Astrocyte of the spinal cord (primary cell): Measurements from ENCODE around the gene CASKIN2.

Experiments used
- DNase-seq: peaks from one replicate; pipeline ENCODE4 v3.0.0; 2011; ENCODE audit warnings: low read depth, low spot score
- H3K4me3 ChIP-seq: 2 replicates; pipeline ENCODE4 v1.5.1; 2011; ENCODE audit warnings: low read depth, mild to moderate bottlenecking, low read length, moderate library complexity
- CTCF ChIP-seq: IDR thresholded peaks from 2 replicates; pipeline ENCODE4 v1.5.1; 2012; ENCODE audit warnings: low read depth, mild to moderate bottlenecking, low read length, inconsistent platforms
- in situ Hi-C: cut with HindIII; loops from 2 replicates; pipeline ENCODE4 v1.10.0; 2017; ENCODE audit warnings: low sequenced_read_pairs

Gene CASKIN2

GRCh38 chr17:75546181-75546580, 30.8 kb upstream of the CASKIN2 start:
- in situ Hi-C loops, result no loop called here
- H3K4me3 ChIP-seq, result no peak overlapping the region
- DNase-seq, result no peak
- no peak for TF ChIP-seq CTCF

- H3K4me3 ChIP-seq, result no peak overlapping the region
- no peak for DNase-seq
- TF ChIP-seq CTCF, result no peak
- in situ Hi-C loops, result no loop called here
These were observed 28.9 kb upstream of the CASKIN2 start for GRCh38 chr17:75544250-75544649.

- in situ Hi-C loops, result no loop called here
- no peak overlapping the region for H3K4me3 ChIP-seq
- no peak for TF ChIP-seq CTCF
These were observed 27.5 kb upstream of the CASKIN2 start for GRCh38 chr17:75542728-75543336.

GRCh38 chr17:75542229-75542628, 26.9 kb upstream of the CASKIN2 start:
- TF ChIP-seq CTCF, result no peak
- H3K4me3 ChIP-seq, result no peak overlapping the region
- in situ Hi-C loops, result no loop called here
- no peak for DNase-seq

More at GRCh38 chr17:75542728-75543336, 27.5 kb upstream of the CASKIN2 start:
- DNase-seq, result no peak

- no peak for DNase-seq
- in situ Hi-C loops, result no loop called here
- H3K4me3 ChIP-seq, result no peak overlapping the region
- TF ChIP-seq CTCF, result no peak
These were observed 25.7 kb upstream of the CASKIN2 start for GRCh38 chr17:75540923-75541503.

GRCh38 chr17:75539967-75540729, 24.8 kb upstream of the CASKIN2 start:
- no peak for TF ChIP-seq CTCF
- no peak for DNase-seq
- no peak overlapping the region for H3K4me3 ChIP-seq
- in situ Hi-C loops, result no loop called here
